Right lobe of liver (tissue), 6 donors: ENCODE measurements around the gene MLF1. TPM values are rescaled to one million over a fixed set of nuclear protein-coding genes. Genes with fewer than 3 reads are reported as not detected.

ENCODE experiments used
- ATAC-seq, 4 donors: fragments of 200-7000 bp; cut with Tn5 transposase; one replicate each; pipeline ENCODE4 v1.9.1; 2020; ENCODE audit warnings: mild to moderate bottlenecking in 4 of 4, moderate library complexity in 4 of 4
- DNase-seq, 3 donors: peaks; one replicate each; pipeline ENCODE4 v3.0.0-alpha.2; 2020
- H3K27ac ChIP-seq, 3 donors: fragments of 200-600 bp; one replicate each; pipeline ENCODE4 v1.8.0; 2022
- H3K27me3 ChIP-seq, 2 donors: fragments of 200-600 bp; one replicate each; pipeline ENCODE4 v1.8.0; 2022
- H3K36me3 ChIP-seq, 4 donors: fragments of 200-600 bp; sonication (generic) in 1 of 4; one replicate each; pipeline versions ENCODE4 v1.5.1 to v1.8.0; 2017 to 2022; ENCODE audit warnings: control low read depth in 1 of 4
- H3K4me1 ChIP-seq, 4 donors: fragments of 200-600 bp; sonication (generic) in 1 of 4; one replicate each; pipeline versions ENCODE4 v1.5.1 to v1.8.0; 2017 to 2022; ENCODE audit warnings: control low read depth in 1 of 4
- H3K4me3 ChIP-seq, 3 donors: fragments of 200-600 bp; one replicate each; pipeline ENCODE4 v1.8.0; 2022
- H3K9me3 ChIP-seq, 4 donors: fragments of 200-600 bp; sonication (generic) in 1 of 4; one replicate each; pipeline versions ENCODE4 v1.5.1 to v1.8.0; 2017 to 2022; ENCODE audit warnings: control low read depth in 1 of 4
- CTCF ChIP-seq, 4 donors: fragments of 200-600 bp in 3 of 4; fragments of 450-650 bp in 1 of 4; IDR thresholded peaks; one replicate each; pipeline versions ENCODE4 v1.5.1 to v1.8.0; 2016 to 2022; ENCODE audit warnings: antibody characterized with exemption in 4 of 4, mild to moderate bottlenecking in 2 of 4
- POLR2A ChIP-seq: fragments of 450-650 bp; IDR thresholded peaks from one replicate; pipeline ENCODE4 v1.6.1; 2017; ENCODE audit warnings: antibody characterized with exemption, mild to moderate bottlenecking
- WGBS: methylation state at CpG from one replicate; pipeline ENCODE4 v1.1.6; 2018; ENCODE audit warnings: low coverage, low lambda C conversion rate; ENCODE audit not compliant: insufficient coverage; ENCODE audit errors: missing lambda C conversion rate; 5-methylcytosine and 5-hydroxymethylcytosine counted together
- intact Hi-C, 2 donors: fragments of 100-400 bp; cut with DNase I; formaldehyde crosslinking; loops; one replicate each; pipeline versions ENCODE4 v1.11.2 to v1.14.1; 2022
- small RNA-seq, 2 experiments: library from RNA; depleted of rRNA; stranded (forward); fragments of <200 nt; gene quantifications; one replicate each; pipeline ENCODE3, GENCODE V24; 2016
- total RNA-seq, 6 experiments: library from RNA; depleted of rRNA in 2 of 6; stranded (reverse); fragments of >200 nt in 2 of 6; fragmentation: NEBNext Ultra II Directional in 3 of 6; extraction: Animal tissue kit (Norgen Biotek cat#: 25700) in 3 of 6; gene quantifications; one replicate each; pipeline versions ENCODE4 v1.1.0 to v1.2.4, GENCODE V29; 2016 to 2023
- donor health status: DM: no; HTN: yes; CAD: no.
- donor health status: DM: no; HTN: no; CAD: no.
- donor health status: DM: no; HTN: no; CAD: no.
- donor health status: DM: no; HTN: yes; CAD: no.
- donor health status: DM: no; HTN: yes; CAD: no.

Gene MLF1
- total RNA-seq, 6 experiments from 2014 or later = 0.12 to 1.0 (median 0.31) TPM

- no peaks in the 10 kb centered on the region for H3K9me3 ChIP-seq
- no peaks in the 10 kb centered on the region for H3K4me1 ChIP-seq
- H3K27ac ChIP-seq = no peak overlapping the region
- TF ChIP-seq POLR2A (no peak), CTCF (IDR thresholded peaks at IDR 0.05) (no peak)
- H3K4me3 ChIP-seq = no peak overlapping the region
- intact Hi-C loops = no loop called here
- DNase-seq (no peak), ATAC-seq (no peak)
- peaks cover 0 to 49% (median 9%) of the 10 kb centered on the region in 4 donors for H3K36me3 ChIP-seq
- WGBS = 66% methylated on average over 3 of the region's 3 CpGs
- H3K27me3 ChIP-seq = no peaks in the 10 kb centered on the region
These were observed 81.5 kb downstream of the MLF1 start for GRCh38 chr3:158652463-158652862.

Small RNA genes lying within 50 kb of the gene (small RNA-seq; reads per million reads assigned to genes)
- gene AC025033.1 = 0 reads per million in 2 experiments

Other genes with a start within 250 kb of the MLF1 start
- 10 to 100 TPM; 40.2 to 61.5 (median 43.8) TPM for gene GFM1, start 73.3 kb downstream of the MLF1 start, total RNA-seq
- gene LXN, start 101.5 kb downstream of the MLF1 start, total RNA-seq = 1 to 10 TPM in 5 of 6 experiments, under 1 TPM in 1; 0.84 to 3.4 (median 2.0) TPM
- gene RARRES1, start 161.3 kb downstream of the MLF1 start, total RNA-seq = 1 to 10 TPM; 1.8 to 9.2 (median 7.0) TPM
- 10 to 100 TPM; 25.3 to 38.5 (median 35.3) TPM for gene MFSD1, start 230.9 kb downstream of the MLF1 start, total RNA-seq